Measurements from ENCODE around the gene MAN2A2. TPM values are rescaled to one million over a fixed set of nuclear protein-coding genes. Genes with fewer than 3 reads are reported as not detected.

The MAN2A2 gene
- total and polyA plus RNA-seq, 9 of the 15 experiments (the other 6 are each of a cell fraction or from before 2014, with no cell fraction given) = 7.3 to 151 (median 43.4) TPM

GRCh38 chr15:90902040-90902839 is 862 bp upstream of the MAN2A2 start (continued):
- TF ChIP-seq SNRNP70 (optimal IDR thresholded peaks at IDR 0.05; ENCODE audit: low read depth, low read length) (no peak), NFRKB (IDR thresholded peaks at IDR 0.05; ENCODE audit: low read depth) (peak; percentile 79), NCOA1 (IDR thresholded peaks at IDR 0.05; ENCODE audit: low read depth) (no peak), REST (IDR thresholded peaks at IDR 0.05; ENCODE audit: borderline replicate concordance) (peak; percentile 45), REST (CRISPR knock-in tag; IDR thresholded peaks at IDR 0.05; ENCODE audit: low read depth) (no peak), SRSF7 (optimal IDR thresholded peaks at IDR 0.05; ENCODE audit: low read depth, low read length) (no peak), ZNF239 (CRISPR knock-in tag; IDR thresholded peaks at IDR 0.05) (no peak), ZSCAN29 (IDR thresholded peaks at IDR 0.05) (no peak), MYC (IDR thresholded peaks at IDR 0.05; ENCODE audit: low read depth, low read length) (peak; percentile 39), MYC (CRISPR knock-in tag; IDR thresholded peaks at IDR 0.05; ENCODE audit: borderline replicate concordance, low read depth) (no peak; the same call in none of the 2 replicates), MAFF (IDR thresholded peaks at IDR 0.05; ENCODE audit: low read length) (no peak), HCFC1 (IDR thresholded peaks at IDR 0.05; ENCODE audit: low read depth, low read length) (peak; percentile 29; the same call in 1 of the 2 replicates)
- TF ChIP-seq, protein P1, sequence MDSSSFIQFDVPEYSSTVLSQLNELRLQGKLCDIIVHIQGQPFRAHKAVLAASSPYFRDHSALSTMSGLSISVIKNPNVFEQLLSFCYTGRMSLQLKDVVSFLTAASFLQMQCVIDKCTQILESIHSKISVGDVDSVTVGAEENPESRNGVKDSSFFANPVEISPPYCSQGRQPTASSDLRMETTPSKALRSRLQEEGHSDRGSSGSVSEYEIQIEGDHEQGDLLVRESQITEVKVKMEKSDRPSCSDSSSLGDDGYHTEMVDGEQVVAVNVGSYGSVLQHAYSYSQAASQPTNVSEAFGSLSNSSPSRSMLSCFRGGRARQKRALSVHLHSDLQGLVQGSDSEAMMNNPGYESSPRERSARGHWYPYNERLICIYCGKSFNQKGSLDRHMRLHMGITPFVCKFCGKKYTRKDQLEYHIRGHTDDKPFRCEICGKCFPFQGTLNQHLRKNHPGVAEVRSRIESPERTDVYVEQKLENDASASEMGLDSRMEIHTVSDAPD (CRISPR knock-in tag; IDR thresholded peaks at IDR 0.05) = no peak
- TF ChIP-seq, protein P2, sequence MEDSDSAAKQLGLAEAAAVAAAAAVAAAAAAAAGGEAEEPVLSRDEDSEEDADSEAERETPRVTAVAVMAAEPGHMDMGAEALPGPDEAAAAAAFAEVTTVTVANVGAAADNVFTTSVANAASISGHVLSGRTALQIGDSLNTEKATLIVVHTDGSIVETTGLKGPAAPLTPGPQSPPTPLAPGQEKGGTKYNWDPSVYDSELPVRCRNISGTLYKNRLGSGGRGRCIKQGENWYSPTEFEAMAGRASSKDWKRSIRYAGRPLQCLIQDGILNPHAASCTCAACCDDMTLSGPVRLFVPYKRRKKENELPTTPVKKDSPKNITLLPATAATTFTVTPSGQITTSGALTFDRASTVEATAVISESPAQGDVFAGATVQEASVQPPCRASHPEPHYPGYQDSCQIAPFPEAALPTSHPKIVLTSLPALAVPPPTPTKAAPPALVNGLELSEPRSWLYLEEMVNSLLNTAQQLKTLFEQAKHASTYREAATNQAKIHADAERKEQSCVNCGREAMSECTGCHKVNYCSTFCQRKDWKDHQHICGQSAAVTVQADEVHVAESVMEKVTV (CRISPR knock-in tag; IDR thresholded peaks at IDR 0.05) = 0 out of 2 replicates have a peak, but pooled peaks have one; percentile 6
